Gastroesophageal sphincter (tissue), 4 donors: ENCODE results near the gene RAB1B. TPM values are rescaled to one million over a fixed set of nuclear protein-coding genes. Genes with fewer than 3 reads are reported as not detected.

Experiments
- ATAC-seq: fragments of 150-250 bp; one replicate; pipeline ENCODE4 v1.9.1; 2016; ENCODE audit warnings: mild to moderate bottlenecking, moderate library complexity
- H3K27ac ChIP-seq, 4 donors: fragments of 200-600 bp; sonication (generic) in 3 of 4; 1 replicate in 3 of 4; 2 replicates in 1 of 4; pipeline ENCODE4 v1.5.1; 2016 to 2019
- H3K27me3 ChIP-seq: fragments of 200-600 bp; sonication (generic); one replicate; pipeline ENCODE4 v1.5.1; 2019
- H3K36me3 ChIP-seq, 2 donors: fragments of 200-600 bp; sonication (generic); one replicate each; pipeline ENCODE4 v1.5.1; 2019; ENCODE audit warnings: control low read depth in 1 of 2
- H3K4me1 ChIP-seq, 3 donors: fragments of 200-600 bp; sonication (generic); 1 replicate in 2 of 3; 2 replicates in 1 of 3; pipeline ENCODE4 v1.5.1; 2016 to 2019; ENCODE audit warnings: control low read depth in 2 of 3
- H3K4me3 ChIP-seq, 2 donors: fragments of 200-600 bp; sonication (generic); one replicate each; pipeline ENCODE4 v1.5.1; 2019; ENCODE audit warnings: mild to moderate bottlenecking in 1 of 2, moderate library complexity in 1 of 2
- H3K9me3 ChIP-seq, 3 donors: fragments of 200-600 bp; sonication (generic); one replicate each; pipeline ENCODE4 v1.5.1; 2017 to 2019; ENCODE audit warnings: control low read depth in 2 of 3
- CTCF ChIP-seq, 4 experiments: fragments of 200-600 bp in 2 of 4; fragments of 450-650 bp in 2 of 4; sonication (generic) in 1 of 4; IDR thresholded peaks; one replicate each; pipeline ENCODE4 v1.5.1; 2017 to 2019; ENCODE audit warnings: antibody characterized with exemption in 4 of 4, mild to moderate bottlenecking in 2 of 4, moderate library complexity in 2 of 4
- EP300 ChIP-seq: sonication (generic); formaldehyde crosslinking; IDR thresholded peaks from one replicate; pipeline ENCODE4 v1.6.1; 2017; ENCODE audit warnings: antibody characterized with exemption, mild to moderate bottlenecking
- POLR2A ChIP-seq, 2 donors: fragments of 450-650 bp; IDR thresholded peaks; one replicate each; pipeline ENCODE4 v1.6.1; 2017; ENCODE audit warnings: antibody characterized with exemption in 2 of 2, mild to moderate bottlenecking in 2 of 2, moderate library complexity in 1 of 2
- POLR2AphosphoS5 ChIP-seq: sonication (generic); formaldehyde crosslinking; IDR thresholded peaks from one replicate; pipeline ENCODE4 v1.6.1; 2017; ENCODE audit warnings: antibody characterized with exemption
- WGBS, 2 donors: methylation state at CpG; one replicate each; pipeline ENCODE4 v1.1.5; 2018; ENCODE audit warnings: low coverage in 1 of 2; 5-methylcytosine and 5-hydroxymethylcytosine counted together
- total RNA-seq, 4 donors: library from RNA; depleted of rRNA; stranded (reverse); fragments of >200 nt; gene quantifications; one replicate each; pipeline ENCODE4 v1.1.0, GENCODE V29; 2016

RAB1B gene
- total RNA-seq, 4 donors from 2014 or later = 99.3 to 162 (median 115) TPM

DNA sequence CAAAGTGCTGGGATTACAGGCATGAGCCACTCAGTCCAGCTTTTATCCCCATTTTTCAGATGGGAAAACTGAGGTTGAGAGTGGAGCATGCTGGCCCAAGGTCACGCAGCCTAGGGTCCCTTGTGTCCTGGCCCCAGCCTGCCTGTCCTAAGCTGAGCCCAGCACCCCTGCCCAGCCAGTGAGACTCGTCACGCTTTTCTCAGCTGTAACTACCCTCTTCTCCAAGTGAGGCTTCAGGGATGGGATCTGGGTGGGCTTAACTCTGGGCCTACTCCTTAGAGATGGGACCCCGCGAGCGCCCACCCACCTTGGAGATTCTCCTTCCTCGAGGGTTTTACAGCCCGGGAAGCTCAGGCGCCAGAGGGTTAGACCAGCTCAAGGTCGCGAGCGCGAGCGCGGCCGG is 22.9 kb downstream of the RAB1B start:
- peak overlapping the region in 1 of 2 donors; percentile 53 for H3K4me3 ChIP-seq
- H3K4me1 ChIP-seq = peaks cover 0 to 49% (median 12%) of the 10 kb centered on the region in 3 donors
- no peak overlapping the region for H3K27ac ChIP-seq
- no peak for TF ChIP-seq CTCF (IDR thresholded peaks at IDR 0.05)
- no peak for TF ChIP-seq POLR2A (IDR thresholded peaks at IDR 0.05)
- TF ChIP-seq POLR2AphosphoS5 = no peak
- no peak for TF ChIP-seq EP300
- no peak for ATAC-seq
- H3K9me3 ChIP-seq = no peaks in the 10 kb centered on the region
- peaks cover 53% of the 10 kb centered on the region for H3K27me3 ChIP-seq
- WGBS, 2 donors = 35% methylated on average over 5 of the region's 16 CpGs; no CpG with 5 or more reads in 1 of the 2 donors
- peaks cover 0 to 5% of the 10 kb centered on the region in 2 donors for H3K36me3 ChIP-seq

- TF ChIP-seq POLR2A (IDR thresholded peaks at IDR 0.05) (no peak), EP300 (no peak), CTCF (IDR thresholded peaks at IDR 0.05) (no peak), POLR2AphosphoS5 (no peak)
- H3K36me3 ChIP-seq = no peaks in the 10 kb centered on the region
- peaks cover 0 to 42% (median 12%) of the 10 kb centered on the region in 3 donors for H3K4me1 ChIP-seq
- peak within 1 kb of the TSS; percentile 27 to 53 for H3K4me3 ChIP-seq
- no peaks in the 10 kb centered on the region for H3K9me3 ChIP-seq
- no peak within 1 kb of the TSS for H3K27ac ChIP-seq
- H3K27me3 ChIP-seq = peaks cover 60% of the 10 kb centered on the region
- ATAC-seq = no peak
- no CpG with 5 or more reads among the region's 95 CpGs for WGBS, 2 donors
These were observed 23.5 kb downstream of the RAB1B start, which contains the start of gene TMEM151A for GRCh38 chr11:66291706-66292542. Gene TMEM151A, plus strand, starts transcription at chr11:66291894. Its CDS starts 120 bp downstream, at chr11:66292014.

DNA sequence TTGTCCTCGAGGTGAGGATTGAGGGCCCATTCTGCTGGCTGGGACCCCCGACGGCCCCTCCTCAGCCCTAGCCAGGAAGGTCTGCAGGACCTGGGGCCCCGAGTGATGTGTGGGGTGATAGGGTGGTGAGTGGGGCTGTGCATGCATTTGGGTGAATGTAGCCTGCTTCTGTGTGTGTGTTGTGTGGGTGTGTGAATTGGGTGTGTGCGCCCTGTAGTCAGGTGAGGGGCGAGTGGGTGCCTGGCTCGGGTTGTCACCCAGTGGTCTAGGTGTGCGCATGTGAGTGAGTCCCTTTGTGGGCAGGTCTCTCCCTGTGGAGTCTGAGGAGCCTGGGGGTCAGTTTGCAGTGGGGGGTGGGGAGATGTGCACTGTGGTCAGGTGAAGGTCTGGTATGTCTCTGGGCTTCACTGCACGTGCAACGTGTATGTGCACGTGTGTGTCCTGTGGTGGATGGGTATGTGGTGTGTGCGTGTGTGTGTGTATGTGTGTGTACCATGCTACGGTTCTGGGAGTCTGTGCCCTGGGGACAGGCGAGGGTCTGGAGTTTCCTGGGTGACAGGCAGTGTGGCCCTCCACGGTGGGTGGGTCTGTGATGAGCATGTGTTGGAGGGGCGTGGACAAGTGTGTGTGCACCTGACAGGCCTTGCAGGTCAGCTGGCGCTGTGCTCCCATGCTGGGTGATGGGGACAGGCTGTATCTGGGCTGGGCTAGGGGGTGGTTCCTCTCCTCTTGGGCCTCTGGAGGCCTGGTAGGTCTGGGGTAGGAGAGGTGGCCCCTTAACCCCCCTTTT is 24.3 kb downstream of the RAB1B start:
- Histone ChIP-seq H3K9me3 (no peaks in the 10 kb centered on the region), H3K4me3 (no peak overlapping the region), H3K27ac (no peak overlapping the region), H3K36me3 (no peaks in the 10 kb centered on the region), H3K4me1 (peaks cover 0 to 34% (median 12%) of the 10 kb centered on the region in 3 donors), H3K27me3 (peaks cover 60% of the 10 kb centered on the region)
- WGBS, 2 donors = 49 to 53% methylated on average over 5 to 9 of the region's 17 CpGs
- TF ChIP-seq CTCF (IDR thresholded peaks at IDR 0.05) (no peak), POLR2AphosphoS5 (no peak), EP300 (no peak), POLR2A (IDR thresholded peaks at IDR 0.05) (no peak)
- ATAC-seq = no peak

GRCh38 chr11:66293352-66293751 is 24.9 kb downstream of the RAB1B start:
- ATAC-seq = no peak
- no peaks in the 10 kb centered on the region for H3K36me3 ChIP-seq
- no peaks in the 10 kb centered on the region for H3K9me3 ChIP-seq
- no peak for TF ChIP-seq POLR2A (IDR thresholded peaks at IDR 0.05)
- TF ChIP-seq CTCF (IDR thresholded peaks at IDR 0.05) = no peak
- TF ChIP-seq EP300 = no peak
- TF ChIP-seq POLR2AphosphoS5 = no peak
- H3K4me1 ChIP-seq = peaks cover 0 to 28% (median 12%) of the 10 kb centered on the region in 3 donors
- peaks cover 60% of the 10 kb centered on the region for H3K27me3 ChIP-seq
- WGBS, 2 donors = 67% methylated on average over 3 of the region's 4 CpGs; no CpG with 5 or more reads in 1 of the 2 donors
- no peak overlapping the region for H3K27ac ChIP-seq
- H3K4me3 ChIP-seq = no peak overlapping the region
